Measurements from ENCODE around the gene HNRNPR.

Gene HNRNPR

DNA sequence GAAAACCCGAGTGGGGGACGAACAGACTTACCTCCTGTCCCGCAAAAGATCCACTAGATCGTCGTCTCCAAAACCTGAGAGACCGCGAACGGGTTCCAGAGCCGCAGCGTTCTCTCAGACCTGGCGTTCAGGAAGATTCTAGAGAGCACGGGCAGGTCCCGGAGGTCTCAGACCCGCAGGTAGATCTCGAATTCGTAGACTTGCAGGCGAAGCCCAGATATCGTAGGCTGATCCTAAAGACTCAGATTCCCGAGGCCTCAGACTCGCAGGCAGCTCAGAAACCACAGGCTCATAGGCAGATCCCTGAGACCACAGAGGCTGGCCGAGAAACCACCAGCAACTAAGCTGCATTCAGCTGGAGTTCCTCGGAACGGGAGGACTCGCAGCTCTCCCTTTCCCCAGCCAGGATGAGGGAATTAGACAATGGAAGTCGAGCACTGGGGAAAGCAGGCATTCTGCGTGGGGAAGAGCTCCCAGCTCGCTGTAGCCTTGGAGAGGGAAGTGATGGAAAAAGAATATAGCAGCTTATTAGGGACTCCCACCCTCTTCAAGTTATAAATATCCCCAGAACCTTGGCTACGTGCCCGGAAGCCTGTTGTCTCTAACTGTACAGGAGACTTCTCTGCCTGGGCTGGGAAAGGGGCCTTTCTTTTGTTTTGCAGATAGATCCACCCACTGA is 25.4 kb upstream of the HNRNPR start, which contains the start of gene ZNF436:
Gene ZNF436 (minus strand): TSS at position 502 of the 679 bp plus-strand sequence. CDS start 1,831 bp downstream, outside the sequence.
- peak; percentile 61 for DNase-seq (ENCODE audit: low spot score)

DNA sequence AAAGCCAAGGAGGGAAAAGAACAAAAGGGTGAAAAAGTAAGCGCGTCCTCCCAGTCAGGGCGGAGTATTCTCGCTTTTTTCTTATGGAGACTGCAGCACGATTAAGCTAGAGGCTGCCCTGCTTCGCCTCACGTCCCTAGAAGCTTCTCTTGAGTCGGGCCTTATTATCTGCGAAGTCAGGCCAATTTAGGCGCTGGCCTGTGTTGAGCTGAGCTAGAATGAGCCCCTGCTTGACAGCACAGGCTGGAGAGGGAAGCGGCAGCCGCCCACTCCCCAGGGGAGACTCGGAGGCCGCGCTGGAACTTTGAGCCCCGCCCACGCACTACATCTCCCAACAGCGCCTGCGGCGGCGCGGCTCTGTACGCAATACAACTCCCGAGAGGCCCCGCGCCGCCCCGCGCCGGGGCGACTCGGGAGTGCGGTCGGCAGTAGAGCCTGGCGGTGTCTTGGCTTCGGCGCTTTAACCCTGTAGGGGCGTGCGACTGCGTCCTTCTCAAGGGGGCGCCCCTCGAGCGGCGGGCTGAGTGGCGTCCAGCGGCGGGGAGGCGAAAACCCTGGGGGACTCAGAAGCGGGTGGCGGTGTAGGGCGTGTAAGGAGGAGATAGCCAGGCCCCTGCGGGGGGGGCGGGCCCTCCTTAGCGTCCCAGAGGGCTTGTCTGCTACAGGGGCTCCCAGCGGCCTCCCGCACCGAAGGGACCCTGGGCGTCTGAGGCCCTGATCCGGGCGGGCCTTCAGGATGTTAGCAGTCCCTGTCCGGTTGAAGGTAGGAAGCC is 24.7 kb upstream of the HNRNPR start:
- peak; percentile 95 for DNase-seq (ENCODE audit: low spot score)

DNA sequence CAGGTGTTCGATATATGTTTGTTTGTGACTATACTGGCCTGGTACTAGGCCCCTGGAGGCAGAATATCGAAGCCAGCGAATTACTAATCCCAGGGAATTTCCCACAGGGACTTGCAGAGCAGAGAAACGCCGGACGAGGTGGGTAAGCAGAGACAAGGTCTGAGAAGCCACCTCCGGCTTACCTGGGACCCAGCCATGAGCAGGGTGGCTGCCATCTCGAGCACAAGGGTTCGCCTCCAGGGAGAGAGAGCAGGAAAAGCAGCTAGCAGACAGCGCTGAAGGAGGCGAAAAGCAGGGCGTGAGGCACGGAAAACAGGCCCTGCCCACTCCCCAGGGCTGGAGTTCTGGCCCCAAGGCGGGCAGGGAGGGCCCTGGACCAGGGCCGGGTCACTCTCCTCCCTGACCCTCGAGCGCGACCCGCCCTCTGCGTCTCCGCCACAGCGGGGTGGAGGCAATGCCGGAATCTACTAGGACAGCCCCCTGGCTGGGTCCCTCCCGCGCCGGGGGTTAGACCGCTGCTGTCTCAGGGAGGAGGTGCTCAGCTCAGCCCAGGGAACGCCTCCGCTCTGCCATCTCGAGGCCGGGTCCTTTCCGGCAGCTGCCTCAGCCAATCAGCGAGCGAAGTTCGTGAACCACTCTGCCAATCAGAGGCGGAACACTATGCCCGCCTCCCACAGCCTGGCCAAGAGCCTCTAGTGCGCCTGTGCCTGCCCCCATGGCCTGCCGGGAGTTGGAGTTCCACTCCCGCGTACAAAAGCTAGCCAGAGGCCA is 23.9 kb upstream of the HNRNPR start:
- peak; percentile 99 for DNase-seq (ENCODE audit: low spot score)

DNA sequence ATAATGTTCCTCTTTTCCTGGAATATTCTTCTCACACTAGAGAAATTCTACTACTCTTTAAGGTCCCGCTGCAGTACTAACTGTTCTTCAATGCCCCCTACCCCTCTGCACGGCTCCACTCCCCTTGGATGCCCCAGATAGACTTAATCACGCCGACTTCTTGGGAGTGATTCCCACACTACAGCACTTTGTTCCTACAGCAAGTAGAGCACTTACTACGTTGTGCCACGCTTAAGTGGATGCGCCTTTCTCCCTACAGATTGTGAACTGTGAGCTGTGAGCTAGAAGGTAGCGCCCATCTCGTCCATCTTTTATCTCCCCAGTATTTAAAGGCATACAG is 23.3 kb upstream of the HNRNPR start:
- DNase-seq (ENCODE audit: low spot score), result no peak

DNA sequence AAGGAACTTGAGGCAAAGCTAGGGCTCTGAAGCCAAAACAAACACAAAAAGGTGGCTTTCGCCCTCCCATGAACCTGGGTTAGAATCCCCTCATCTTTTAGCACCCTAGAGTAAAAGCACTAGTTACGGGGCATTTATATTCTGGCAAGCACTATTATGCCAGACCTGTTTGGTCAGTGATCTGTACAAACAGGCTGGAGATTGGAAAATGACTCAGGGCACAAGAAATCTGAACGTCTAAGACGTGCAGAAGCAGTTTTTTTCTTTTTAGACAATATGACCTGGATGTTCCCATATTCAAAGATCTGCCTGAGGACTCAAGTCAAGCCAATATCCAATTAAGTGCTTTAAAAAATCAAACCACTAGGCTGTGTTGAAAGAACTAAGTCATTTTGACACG is 22.5 kb upstream of the HNRNPR start:
- DNase-seq (ENCODE audit: low spot score), result no peak

DNA sequence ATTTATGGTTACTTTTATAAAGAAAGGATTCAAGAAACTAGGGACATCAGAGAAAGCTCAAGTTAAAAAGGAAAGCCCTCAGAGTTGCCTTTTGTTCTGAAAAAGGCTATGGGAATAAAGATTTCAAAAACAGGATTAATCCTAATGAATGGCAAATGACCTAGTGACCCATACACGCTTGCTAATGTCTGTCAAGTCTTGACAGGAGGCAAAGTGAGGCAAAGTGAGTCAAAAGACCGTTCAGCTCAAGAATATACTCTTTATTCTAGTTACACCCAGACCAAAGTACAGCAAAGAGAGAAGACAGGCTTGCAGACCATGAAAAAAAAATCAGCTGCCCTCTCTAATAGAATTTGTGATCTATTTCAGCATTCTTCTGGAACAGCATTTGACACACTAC is 22.1 kb upstream of the HNRNPR start:
- no peak for DNase-seq (ENCODE audit: low spot score)

DNA sequence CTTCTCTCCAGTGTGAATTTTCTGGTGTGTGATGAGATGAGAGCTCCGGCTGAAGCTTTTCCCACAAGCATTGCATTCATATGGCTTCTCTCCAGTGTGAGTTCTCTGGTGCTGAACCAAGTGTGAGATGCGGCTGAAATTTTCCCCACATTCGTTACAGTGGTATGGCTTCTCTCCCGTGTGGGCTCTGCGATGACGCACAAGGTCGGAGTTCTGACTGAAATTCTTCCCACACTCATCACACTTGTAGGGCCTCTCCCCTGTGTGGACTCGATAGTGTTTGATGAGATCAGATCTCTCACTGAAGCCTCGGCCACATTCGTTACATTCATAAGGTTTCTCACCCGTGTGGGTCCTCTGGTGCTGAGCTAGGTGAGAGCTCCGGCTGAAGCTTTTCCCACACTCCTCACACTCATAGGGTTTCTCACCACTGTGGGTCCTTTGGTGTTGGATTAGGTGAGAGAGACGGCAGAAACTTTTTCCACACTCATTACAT is 18.2 kb upstream of the HNRNPR start:
- no peak for DNase-seq (ENCODE audit: low spot score)

DNA sequence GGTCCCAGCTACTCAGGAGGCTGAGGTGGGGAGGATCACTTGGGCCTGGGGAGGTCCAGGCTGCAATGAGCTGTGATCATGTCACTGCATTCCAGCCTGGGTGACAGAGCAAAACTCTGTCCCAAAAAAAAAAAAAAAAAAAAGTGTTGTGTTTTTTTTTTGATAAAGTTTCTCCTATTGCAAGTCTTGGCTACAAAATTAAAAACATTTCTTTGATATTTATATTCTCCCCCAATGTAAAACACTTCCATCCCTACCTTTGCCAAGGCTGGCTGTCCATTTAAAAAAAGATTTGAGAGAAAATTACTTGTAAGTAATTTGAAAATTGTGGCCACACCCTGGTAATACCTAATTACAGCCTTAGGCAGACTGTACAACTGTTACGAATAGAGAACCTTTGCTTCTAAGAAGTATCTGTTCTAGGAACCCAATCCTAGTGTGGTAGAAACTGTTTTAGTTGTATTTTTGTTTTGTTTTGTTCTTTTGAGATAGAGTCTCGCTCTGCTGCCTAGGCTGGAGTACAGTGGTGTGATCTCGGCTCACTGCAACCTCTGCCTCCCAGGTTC is 14.3 kb upstream of the HNRNPR start:
- no peak for DNase-seq (ENCODE audit: low spot score)

DNA sequence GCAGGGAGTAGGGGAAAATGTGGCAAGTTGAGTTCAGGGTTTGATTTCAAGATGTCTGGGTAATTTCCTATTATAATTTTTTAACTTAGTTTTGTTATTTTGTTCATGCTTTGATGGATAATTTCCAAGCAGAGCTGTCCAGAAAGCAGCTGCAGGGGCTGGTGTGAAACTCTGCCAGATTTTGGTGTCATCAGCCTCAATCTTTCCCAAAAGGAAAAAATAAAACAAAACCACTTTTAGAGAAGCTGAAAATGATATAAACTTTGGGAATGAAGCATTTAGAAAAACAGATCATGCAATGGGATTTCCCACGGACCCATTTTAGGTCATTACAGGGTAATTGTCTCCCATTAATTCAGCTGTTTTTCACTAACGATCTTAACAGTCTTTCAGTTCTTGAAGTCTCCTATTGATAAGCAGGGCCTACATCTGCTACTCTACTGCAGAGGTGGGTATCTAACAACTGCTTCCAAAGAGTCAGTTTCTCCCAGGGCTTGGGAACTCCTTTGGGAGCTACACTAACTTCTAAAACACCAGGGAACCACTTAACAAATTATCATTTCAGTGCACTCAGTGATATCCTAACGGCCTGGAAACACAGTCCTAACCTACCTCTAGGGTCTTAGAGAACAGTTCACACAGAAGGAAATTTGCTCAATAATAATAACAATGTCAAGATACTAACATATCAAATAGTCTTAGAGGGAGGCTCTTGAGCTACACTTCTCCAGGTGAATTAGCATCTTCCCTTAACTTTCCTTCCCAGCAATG is 13.2 kb upstream of the HNRNPR start:
- DNase-seq (ENCODE audit: low spot score), result no peak

DNA sequence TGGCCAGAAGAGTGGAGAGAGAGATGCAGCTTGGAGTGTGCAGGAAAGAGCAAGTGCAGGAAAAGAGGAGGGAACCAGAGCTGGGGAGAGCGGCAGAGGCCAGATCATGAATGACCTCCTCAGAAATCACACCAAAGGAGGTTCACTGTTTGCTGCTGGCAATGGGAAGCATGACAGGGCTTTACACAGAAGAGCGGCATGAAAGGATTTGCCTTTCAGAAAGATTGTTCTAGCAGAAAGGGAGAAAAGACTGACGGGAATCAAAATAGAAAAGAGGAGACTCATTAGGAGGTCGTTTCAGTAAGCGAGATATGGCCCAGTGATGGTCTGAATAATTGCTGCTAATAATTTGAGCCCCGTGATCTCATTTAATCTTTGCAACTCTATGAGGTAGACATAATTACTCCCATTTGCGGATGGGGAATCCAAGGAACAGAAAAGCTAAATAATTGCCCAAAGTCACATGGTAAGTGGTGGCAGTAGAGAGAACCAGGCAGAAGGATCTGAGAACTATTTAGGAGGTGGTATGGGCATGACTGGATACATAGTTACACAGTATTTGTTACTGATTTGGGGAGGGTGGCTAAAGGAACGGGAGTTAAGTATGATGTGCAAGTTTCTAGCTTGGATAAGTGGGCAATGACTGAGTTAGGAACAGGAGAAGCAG is 12.5 kb upstream of the HNRNPR start:
- DNase-seq (ENCODE audit: low spot score), result no peak

DNA sequence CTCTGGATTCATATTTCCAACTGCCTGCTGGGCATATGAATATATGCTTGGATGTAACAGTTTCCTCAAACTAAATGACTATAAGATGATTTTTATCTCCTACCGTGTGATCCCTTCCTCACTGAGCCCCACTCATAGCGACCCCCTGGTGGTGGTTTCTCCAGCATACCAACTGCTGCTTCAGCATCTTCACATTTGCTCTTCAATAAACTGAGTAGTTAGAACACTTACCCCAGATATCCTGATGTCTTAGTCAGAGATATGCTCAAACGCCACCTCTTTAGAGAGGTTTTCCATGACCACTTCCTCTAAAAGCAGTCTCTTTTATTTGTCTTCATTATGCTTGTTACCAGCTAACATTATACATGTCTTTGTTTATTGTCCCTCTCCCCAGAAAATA is 10.2 kb upstream of the HNRNPR start:
- DNase-seq (ENCODE audit: low spot score), result no peak

DNA sequence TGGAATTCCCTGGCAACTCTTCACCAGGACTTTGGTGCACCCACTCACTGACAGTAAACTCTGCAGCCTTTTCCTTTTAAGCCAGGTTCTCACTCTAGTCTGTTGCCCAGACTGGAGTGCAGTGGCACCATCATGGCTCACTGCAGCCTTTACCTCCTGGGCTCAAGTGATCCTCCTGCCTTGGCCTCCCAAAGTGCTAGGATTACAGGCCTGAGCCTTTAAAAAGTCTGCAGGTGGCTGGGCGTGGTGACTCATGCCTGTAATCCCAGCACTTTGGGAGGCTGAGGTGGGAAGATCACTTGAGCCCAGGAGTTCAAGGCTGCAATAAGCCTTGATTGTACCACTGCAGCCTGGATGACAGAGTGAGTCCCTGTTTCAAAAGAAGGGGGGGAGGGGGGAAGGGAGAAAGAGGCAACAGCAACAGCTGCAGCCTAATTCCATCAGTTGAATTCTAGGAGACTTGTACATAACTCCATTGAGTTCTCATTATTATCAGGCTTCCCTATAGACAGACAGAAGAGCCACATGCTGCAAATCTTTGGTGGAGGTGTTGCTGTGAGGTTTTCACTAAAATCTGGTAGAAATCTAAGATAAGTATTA is 8.1 kb upstream of the HNRNPR start:
- no peak for DNase-seq (ENCODE audit: low spot score)

DNA sequence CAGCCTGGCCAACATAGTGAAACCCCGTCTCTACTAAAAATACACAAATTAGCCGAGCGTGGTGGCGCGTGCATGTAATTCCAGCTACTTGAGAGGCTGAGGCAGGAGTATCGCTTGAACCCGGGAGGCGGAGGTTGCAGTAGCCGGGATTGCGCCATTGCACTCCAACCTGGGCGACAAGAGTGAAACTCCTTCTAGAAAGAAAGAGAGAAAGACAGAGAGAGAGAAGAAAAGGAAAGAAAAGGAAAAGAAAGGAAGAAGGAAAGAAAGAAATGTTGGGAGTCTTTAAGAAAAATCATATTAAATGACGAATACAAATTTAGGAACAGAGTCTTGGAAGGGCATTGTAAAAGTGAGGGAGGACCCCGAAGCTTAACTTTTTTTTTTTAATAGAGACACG is 1.8 kb upstream of the HNRNPR start:
- DNase-seq (ENCODE audit: low spot score), result no peak

DNA sequence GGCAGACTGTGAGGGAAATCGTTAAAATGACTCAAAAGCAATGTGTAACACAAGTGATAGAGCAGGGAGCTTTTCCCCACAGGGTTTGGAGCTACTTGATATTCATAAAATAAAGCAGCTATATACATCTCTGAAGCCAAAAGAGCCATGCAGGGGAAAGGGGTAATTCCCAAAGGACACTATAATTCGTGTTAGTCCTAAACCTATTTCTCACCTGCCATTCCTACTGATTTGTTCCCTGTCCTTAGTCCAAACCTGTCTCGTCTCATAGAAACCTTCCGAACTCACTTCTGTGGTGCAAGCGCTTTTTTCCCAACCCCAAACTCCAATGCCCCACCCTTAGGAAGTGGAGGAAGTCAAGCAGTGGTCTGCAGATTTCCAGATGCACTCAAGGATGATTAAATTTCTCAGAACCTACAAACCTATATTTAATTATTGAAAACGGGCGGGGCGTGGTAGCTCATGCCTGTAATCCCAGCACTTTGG is 946 bp upstream of the HNRNPR start:
- DNase-seq (ENCODE audit: low spot score), result no peak

DNA sequence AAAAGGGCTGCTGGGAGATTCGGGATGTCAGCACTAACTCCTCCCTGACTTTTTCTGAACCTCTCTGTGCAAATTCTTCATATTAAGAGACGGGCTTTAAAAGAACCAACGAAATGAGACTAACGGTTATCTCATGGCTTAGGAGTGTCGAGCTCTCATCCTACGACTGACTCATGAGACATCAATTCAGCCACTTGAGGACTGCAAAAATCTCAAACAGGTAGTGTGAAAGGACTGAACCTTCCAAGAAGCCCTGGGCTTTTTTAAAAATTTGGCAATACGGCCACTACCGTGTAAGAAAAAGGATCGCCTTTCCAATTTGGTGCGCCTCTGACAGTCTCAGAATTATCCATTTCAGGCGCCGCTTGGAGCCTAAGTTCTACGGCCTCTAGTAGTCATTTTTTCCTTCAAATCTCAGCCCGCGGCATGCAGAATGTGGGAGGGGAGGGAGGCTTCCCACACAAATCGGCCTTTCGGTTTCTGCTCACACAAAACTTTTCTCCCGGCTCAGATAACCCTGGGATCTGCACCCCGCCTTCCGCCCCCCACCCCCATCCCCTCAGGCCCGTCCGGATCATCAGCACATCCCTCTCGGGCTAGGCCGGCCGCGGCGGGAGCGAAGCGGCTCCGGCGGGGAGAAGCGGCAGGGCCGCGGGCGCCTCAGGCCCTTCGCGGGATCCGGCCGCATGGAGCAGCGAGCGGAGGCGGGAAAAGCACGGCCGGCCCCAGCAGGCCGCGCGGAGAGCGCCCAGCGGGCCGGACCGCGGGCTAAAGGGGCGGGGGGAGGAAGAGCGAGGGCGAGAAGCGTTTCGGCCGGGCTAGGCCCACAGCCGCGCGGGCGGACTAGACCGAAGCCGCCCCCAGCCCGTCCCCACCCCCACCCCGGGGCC is 618 bp downstream of the HNRNPR start:
- DNase-seq (ENCODE audit: low spot score), result peak; percentile 78

DNA sequence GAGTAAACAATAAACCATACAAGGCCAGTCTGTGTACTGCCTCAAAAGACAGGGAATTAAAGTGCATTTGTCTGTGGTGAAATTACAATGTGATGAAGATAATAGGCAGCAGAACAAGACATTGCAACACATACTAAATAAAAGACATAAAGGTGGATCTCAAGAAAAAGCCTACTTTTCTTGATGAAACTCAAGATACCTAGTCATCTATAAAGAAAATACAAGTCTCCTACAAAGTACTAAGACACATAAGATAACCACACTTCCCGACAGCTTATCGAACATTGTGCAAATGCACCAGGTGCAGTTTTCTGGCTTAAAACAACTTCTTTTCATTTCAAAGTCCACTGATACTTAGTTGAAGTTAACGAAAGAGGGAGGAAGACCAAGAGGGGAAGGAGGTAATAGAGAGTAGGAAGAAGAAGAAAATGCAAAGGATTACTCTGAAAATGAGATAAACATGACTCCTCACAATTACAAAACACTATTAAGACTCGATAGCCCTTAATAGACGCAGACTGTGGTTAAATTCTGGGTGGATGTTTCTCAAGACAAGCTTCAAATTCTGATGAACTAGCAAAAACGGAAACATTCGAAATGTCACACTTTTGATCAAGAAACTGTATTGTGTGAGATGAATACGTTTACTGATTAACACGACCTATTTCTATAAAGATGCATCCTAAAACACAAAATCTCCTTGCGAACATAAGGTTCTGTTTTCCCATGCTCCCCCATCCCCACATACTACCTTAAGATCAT is 2.0 kb downstream of the HNRNPR start:
- DNase-seq (ENCODE audit: low spot score), result no peak

DNA sequence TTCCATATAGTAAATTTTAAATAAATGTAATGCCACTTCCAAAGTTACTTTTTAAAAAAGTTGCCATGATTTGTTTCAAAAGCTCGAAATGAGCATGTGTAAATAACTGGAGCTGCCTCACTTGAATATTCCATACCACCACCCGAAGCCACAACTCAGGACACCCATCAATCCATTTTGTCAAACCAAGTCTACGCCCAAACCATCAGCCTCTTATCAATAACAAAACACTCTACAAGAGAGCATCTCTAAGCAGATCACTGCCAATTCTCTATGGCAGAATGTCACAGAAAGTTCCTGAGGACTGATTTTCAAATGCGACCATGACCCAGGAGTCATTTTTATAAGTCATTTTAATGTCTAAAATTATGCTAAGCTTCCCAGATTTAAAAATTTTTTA is 4.5 kb downstream of the HNRNPR start:
- no peak for DNase-seq (ENCODE audit: low spot score)

DNA sequence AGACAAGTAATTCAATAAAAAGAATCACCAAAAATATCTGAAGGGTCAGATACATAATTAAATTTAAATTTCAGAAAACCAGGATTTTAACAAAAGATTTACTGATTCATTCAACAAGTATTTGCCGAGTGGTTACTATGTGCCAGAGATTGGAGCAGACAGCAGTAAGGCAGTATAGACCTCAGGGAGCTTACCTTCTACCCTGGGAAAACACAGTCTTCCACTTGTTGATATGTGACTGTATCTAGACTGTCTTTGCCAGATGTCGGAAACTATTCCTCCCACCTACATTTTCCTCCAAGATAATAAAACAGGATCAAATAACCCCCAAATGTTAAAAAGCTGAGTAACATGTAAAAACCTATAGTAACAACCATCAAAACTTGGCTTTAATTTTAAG is 6.2 kb downstream of the HNRNPR start:
- no peak for DNase-seq (ENCODE audit: low spot score)

DNA sequence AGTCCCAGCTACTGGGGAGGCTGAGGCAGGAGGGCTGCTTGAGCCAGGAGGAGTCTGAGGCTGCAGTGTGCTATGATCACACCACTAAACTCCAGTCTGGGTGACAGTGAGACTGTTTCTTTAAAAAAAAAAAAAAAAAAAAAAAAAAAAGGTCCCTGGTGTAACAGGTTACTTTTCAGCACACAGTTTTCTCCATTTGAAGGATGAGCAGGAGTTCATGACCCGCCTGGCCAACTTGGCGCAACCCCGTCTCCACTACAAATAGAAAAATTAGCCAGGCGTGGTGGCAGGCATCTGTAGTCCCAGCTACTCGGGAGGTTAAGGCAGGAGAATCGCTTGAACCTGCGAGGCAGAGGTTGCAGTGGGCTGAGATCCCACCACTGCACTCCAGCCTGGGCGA is 12.4 kb downstream of the HNRNPR start:
- no peak for DNase-seq (ENCODE audit: low spot score)

Measured in ecto neural progenitor cell (in vitro differentiated cells).